Fibroblast of villous mesenchyme (primary cell): ENCODE results near the gene PLA2G4B. TPM values are rescaled to one million over a fixed set of nuclear protein-coding genes. Genes with fewer than 3 reads are reported as not detected.
A peak's percentile ranks its signal among the peaks of the same experiment; 100 is the strongest.

Experiments used
- DNase-seq: peaks from one replicate; pipeline ENCODE4 v3.0.0-alpha.2; 2010; ENCODE audit warnings: low read depth
- H3K4me3 ChIP-seq: 2 replicates; pipeline ENCODE4 v1.5.1; 2011; ENCODE audit warnings: low read depth, mild to moderate bottlenecking, low read length
- CTCF ChIP-seq: IDR thresholded peaks from 2 replicates; pipeline ENCODE4 v1.5.1; 2012; ENCODE audit warnings: low read depth, mild to moderate bottlenecking, low read length; ENCODE audit not compliant: insufficient read depth
- small RNA-seq: library from RNA; depleted of rRNA; stranded (forward); fragments of <200 nt; gene quantifications from one replicate; pipeline ENCODE3, GENCODE V24; 2012
- total RNA-seq: library from RNA; depleted of rRNA; stranded (reverse); fragments of >200 nt; gene quantifications from 2 replicates; pipeline ENCODE4 v1.2.3, GENCODE V29; 2012

PLA2G4B gene
- total RNA-seq, 1 donor: 1.3 TPM

DNA sequence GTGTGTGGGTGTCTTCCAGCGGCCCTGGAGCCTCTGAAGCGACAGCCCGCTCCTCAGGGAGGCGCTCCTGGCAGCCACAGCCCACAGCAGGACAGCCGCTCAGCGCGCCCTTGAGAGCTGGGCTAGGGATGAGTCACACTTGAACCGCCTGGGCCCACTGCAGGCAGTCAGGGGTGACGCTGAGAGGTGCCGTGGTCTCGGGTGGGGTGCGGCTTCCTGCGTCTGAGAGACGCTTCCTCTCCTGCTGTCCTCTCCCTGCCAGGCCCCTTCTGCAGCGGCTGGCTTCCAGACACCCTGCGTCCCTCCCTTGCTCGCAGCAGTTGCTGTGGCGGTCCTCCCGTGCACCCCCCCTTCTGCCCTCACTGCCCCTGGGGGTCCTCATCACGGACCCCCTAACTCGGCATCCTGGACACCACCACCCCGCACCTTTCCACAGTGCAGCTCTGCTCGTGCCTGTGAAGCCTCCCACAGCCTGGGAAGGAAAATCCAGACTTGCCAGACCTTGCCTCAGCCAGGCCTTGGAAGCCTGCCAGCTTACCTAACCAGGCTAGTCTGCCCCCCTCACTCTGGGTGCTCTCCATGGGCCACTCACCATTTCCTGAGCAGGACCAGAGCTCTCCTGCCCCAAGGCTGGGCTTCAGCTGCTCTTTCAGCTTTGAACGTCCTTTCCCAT lies 56.3 kb downstream of the PLA2G4B start:
- DNase-seq: peak; percentile 82
- TF ChIP-seq CTCF: no peak
- H3K4me3 ChIP-seq: peak overlapping the region; percentile 12

DNA sequence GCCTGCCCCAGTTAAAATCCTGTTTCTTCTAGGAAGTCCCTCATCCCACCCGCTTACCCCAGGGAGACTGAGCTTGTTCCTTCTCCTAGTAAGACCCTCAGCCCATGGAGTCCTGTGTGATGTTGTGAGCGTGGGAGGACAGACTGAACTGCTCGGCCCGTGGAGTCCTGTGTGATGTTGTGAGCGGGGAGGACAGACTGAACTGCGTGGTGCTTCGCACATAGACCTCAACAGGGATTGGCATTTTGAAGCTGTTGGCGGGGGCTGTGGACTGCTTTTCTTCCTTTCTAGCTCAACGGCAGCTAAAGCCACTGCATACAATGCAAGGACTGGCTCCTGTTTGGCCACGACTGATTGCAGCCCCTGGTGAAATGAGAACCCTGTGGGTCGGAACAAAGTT lies 56.8 kb downstream of the PLA2G4B start:
- H3K4me3 ChIP-seq: no peak overlapping the region
- no peak for DNase-seq
- TF ChIP-seq CTCF: no peak

- no peak for TF ChIP-seq CTCF
- no peak overlapping the region for H3K4me3 ChIP-seq
- no peak for DNase-seq
Measured at GRCh38 chr15:41895957-41896356, 57.3 kb downstream of the PLA2G4B start.

DNA sequence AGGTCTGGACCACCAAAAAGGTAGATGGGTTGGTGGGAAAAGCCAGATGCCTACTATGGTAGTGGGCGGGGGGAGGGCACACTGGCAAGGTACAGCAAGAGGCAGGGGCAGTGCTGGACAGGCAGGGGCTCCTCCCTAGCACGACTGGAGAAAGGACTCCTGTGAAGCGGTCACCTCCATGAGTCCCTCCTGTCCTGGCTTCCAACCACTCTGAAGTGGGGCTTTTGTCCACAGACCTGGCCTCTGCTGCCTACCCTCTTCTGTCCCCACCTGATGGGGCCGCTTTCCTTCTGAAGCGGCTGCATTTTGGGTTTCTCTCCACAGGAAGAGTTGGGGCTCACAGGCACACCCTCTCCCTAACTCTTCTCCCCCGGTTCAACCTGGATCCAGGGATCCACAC lies 57.9 kb downstream of the PLA2G4B start:
- no peak for DNase-seq
- no peak for TF ChIP-seq CTCF
- H3K4me3 ChIP-seq: no peak overlapping the region

- TF ChIP-seq CTCF: no peak
- H3K4me3 ChIP-seq: no peak overlapping the region
- no peak for DNase-seq
Measured at GRCh38 chr15:41897363-41897799, 58.7 kb downstream of the PLA2G4B start.

Small RNAs within 50 kb of the gene (small RNA-seq; reads per million reads assigned to genes)
- gene JMJD7-PLA2G4B (not detected), gene MIR4310 (not detected), gene RNA5SP393 (not detected)

Other genes with a start within 250 kb of the PLA2G4B start
- 27.7 and 41.5 TPM in 2 replicates for gene MGA, start 178.4 kb upstream of the PLA2G4B start, total RNA-seq
- 30.9 and 36.7 TPM in 2 replicates for gene MAPKBP1, start 64.4 kb upstream of the PLA2G4B start, total RNA-seq
- 2.2 and 3.5 TPM in 2 replicates for gene JMJD7, start 10.8 kb upstream of the PLA2G4B start, total RNA-seq
- 0.32 and 0.43 TPM in 2 replicates for gene SPTBN5, start 55.2 kb downstream of the PLA2G4B start, total RNA-seq
- 18.0 and 19.0 TPM in 2 replicates for gene EHD4, start 133.7 kb downstream of the PLA2G4B start, total RNA-seq
- not detected in 2 replicates for gene PLA2G4E, start 182.2 kb downstream of the PLA2G4B start, total RNA-seq